DND-41 (cell line): Measurements from ENCODE around the gene ZNF521.

Source experiments
- ATAC-seq: fragments of 200-7000 bp; cut with Tn5 transposase; 3 replicates; pipeline ENCODE4 v1.9.1; 2021; ENCODE audit warnings: low read depth; ENCODE audit not compliant: insufficient read depth
- DNase-seq: peaks from one replicate; pipeline ENCODE4 v3.0.0-alpha.2; 2020
- H2AFZ ChIP-seq: 2 replicates; pipeline ENCODE4 v1.6.0; 2012; ENCODE audit warnings: low read depth, low read length
- H3K27ac ChIP-seq: 2 replicates; pipeline ENCODE4 v1.5.1; 2012; ENCODE audit warnings: low read length, inconsistent platforms
- H3K27me3 ChIP-seq: fragments of 200-600 bp; sonication (generic); 2 replicates; pipeline ENCODE4 v1.6.0; 2012; ENCODE audit warnings: low read length, mild to moderate bottlenecking, inconsistent platforms; ENCODE audit not compliant: insufficient read depth, poor library complexity
- H3K36me3 ChIP-seq: 2 replicates; pipeline ENCODE4 v1.5.1; 2012; ENCODE audit warnings: low read length, inconsistent platforms; ENCODE audit not compliant: insufficient read depth
- H3K4me1 ChIP-seq: 2 replicates; pipeline ENCODE4 v1.5.1; 2012; ENCODE audit warnings: mild to moderate bottlenecking, low read length; ENCODE audit not compliant: insufficient read depth
- H3K4me2 ChIP-seq: 2 replicates; pipeline ENCODE4 v1.6.0; 2012; ENCODE audit warnings: mild to moderate bottlenecking, moderate library complexity, low read length, inconsistent platforms; ENCODE audit not compliant: insufficient read depth
- H3K4me3 ChIP-seq, 2 experiments: fragments of 200-600 bp in 1 of 2; shearing (Covaris generic) in 1 of 2; 2 replicates each; pipeline ENCODE4 v1.5.1; 2012 to 2016; ENCODE audit warnings: inconsistent platforms in 2 of 2, low read length in 2 of 2, mild to moderate bottlenecking in 2 of 2, low read depth in 1 of 2, moderate library complexity in 1 of 2
- H3K79me2 ChIP-seq: 2 replicates; pipeline ENCODE4 v1.6.0; 2012; ENCODE audit warnings: low read length, inconsistent platforms; ENCODE audit not compliant: insufficient read depth
- H3K9ac ChIP-seq: 2 replicates; pipeline ENCODE4 v1.6.0; 2012; ENCODE audit warnings: low read depth, mild to moderate bottlenecking, inconsistent platforms, low read length, moderate library complexity
- H3K9me3 ChIP-seq: 2 replicates; pipeline ENCODE4 v1.5.1; 2012; ENCODE audit warnings: low read length, moderate library complexity, mild to moderate bottlenecking, inconsistent platforms; ENCODE audit not compliant: insufficient read depth, severe bottlenecking
- H4K20me1 ChIP-seq: 2 replicates; pipeline ENCODE4 v1.6.0; 2012; ENCODE audit warnings: low read length; ENCODE audit not compliant: insufficient read depth
- EZH2 ChIP-seq: IDR thresholded peaks from 3 replicates; pipeline ENCODE4 v1.6.1; 2012; ENCODE audit warnings: borderline replicate concordance, low read depth, mild to moderate bottlenecking, moderate library complexity, low read length, inconsistent platforms; ENCODE audit not compliant: severe bottlenecking
- TF ChIP-seq, protein P1 (sequence below): IDR thresholded peaks from 2 replicates; pipeline ENCODE4 v1.5.1; 2012; ENCODE audit warnings: borderline replicate concordance, low read length, moderate library complexity, mild to moderate bottlenecking; ENCODE audit not compliant: poor library complexity, severe bottlenecking; ENCODE audit errors: extremely low read depth

ZNF521 gene

DNA sequence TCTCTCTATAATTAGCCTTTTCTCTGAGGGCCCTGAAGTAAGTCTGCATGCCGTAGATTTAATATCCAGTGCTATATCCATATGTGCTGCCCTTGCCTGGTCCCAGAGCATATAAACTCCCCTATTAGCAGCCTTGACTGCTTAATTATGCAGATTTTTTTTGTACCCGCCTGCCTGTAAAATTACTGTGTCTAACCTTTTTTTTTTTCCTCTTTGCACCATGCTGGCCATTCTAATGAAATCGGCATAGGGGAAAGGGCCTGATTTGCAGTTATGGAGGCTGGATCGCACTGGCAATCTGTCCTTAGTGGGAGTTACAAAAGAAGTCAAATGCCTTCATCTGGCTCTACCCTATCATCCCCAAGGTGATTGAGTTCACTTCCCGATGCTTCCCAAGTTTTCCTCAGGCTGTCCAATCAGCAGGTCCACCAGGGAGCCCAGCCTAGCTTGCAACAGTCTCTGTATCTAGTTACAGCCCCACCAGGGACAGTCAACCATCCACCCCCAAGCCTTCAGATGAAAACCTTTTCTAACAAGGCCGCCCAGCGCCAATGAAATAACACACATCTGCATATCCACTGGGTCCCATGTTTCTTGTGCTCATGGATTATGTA is 239.0 kb downstream of the ZNF521 start:
- TF ChIP-seq, protein P1, sequence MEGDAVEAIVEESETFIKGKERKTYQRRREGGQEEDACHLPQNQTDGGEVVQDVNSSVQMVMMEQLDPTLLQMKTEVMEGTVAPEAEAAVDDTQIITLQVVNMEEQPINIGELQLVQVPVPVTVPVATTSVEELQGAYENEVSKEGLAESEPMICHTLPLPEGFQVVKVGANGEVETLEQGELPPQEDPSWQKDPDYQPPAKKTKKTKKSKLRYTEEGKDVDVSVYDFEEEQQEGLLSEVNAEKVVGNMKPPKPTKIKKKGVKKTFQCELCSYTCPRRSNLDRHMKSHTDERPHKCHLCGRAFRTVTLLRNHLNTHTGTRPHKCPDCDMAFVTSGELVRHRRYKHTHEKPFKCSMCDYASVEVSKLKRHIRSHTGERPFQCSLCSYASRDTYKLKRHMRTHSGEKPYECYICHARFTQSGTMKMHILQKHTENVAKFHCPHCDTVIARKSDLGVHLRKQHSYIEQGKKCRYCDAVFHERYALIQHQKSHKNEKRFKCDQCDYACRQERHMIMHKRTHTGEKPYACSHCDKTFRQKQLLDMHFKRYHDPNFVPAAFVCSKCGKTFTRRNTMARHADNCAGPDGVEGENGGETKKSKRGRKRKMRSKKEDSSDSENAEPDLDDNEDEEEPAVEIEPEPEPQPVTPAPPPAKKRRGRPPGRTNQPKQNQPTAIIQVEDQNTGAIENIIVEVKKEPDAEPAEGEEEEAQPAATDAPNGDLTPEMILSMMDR, result no peak
- no peak for TF ChIP-seq EZH2
- no peaks in the 10 kb centered on the region for H4K20me1 ChIP-seq
- no peak for ATAC-seq
- no peak overlapping the region for H3K27ac ChIP-seq
- H3K27me3 ChIP-seq, result no peaks in the 10 kb centered on the region
- no peak overlapping the region for H3K9ac ChIP-seq
- H3K36me3 ChIP-seq, result no peaks in the 10 kb centered on the region
- H3K9me3 ChIP-seq, result no peaks in the 10 kb centered on the region
- H2AFZ ChIP-seq, result no peak overlapping the region
- H3K4me2 ChIP-seq, result no peak overlapping the region
- DNase-seq, result no peak
- no peaks in the 10 kb centered on the region for H3K4me1 ChIP-seq
- no peak overlapping the region for H3K4me3 ChIP-seq
- no peaks in the 10 kb centered on the region for H3K79me2 ChIP-seq

DNA sequence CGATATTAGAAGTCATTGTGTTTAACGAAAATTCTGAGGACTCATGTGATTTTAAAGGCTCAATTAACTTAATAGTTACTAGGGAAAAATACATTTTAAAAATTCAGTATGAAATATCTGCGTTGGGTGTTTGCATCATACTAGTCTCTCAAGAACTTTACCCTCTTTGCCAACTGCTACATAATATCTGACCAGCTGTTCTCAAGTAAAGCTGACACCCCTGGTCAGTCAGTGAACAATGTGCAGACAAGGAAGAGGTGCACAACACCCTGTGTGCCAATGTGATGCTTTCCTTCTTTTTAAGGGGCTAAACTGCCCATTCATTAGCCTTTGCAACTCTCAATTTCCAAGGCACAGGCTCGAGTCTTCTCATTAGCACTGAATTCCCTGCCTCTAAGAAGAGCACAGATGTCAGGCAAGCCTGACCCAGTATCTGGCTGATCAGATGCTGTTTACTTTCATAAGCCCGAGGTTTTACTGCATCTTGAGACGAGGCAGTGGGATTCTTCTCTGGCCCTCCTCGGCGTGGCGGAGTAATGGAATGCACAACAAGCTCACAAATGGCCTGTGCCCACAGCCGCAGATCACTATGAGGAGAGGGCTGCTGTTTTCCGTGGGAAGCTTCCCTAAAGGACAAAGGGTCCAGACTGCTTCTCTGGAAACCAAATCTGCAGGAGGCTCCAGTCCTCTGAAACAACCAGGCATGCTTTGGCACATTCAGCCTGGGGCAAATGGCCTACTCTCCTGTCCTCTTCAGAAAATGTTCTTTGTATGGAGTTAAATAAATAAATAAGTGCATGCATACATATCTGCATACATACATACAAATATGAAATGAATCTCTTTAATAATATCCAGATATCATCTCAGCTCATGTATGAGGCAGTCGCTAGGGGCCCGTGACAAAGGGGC is 240.3 kb downstream of the ZNF521 start:
- no peak overlapping the region for H2AFZ ChIP-seq
- TF ChIP-seq EZH2, result no peak
- TF ChIP-seq, protein P1, result no peak
- H3K4me2 ChIP-seq, result no peak overlapping the region
- DNase-seq (no peak), ATAC-seq (no peak)
- no peaks in the 10 kb centered on the region for H3K9me3 ChIP-seq
- no peak overlapping the region for H3K4me3 ChIP-seq
- no peaks in the 10 kb centered on the region for H3K4me1 ChIP-seq
- H4K20me1 ChIP-seq, result no peaks in the 10 kb centered on the region
- no peaks in the 10 kb centered on the region for H3K27me3 ChIP-seq
- no peak overlapping the region for H3K9ac ChIP-seq
- no peaks in the 10 kb centered on the region for H3K36me3 ChIP-seq
- no peak overlapping the region for H3K27ac ChIP-seq
- H3K79me2 ChIP-seq, result no peaks in the 10 kb centered on the region

DNA sequence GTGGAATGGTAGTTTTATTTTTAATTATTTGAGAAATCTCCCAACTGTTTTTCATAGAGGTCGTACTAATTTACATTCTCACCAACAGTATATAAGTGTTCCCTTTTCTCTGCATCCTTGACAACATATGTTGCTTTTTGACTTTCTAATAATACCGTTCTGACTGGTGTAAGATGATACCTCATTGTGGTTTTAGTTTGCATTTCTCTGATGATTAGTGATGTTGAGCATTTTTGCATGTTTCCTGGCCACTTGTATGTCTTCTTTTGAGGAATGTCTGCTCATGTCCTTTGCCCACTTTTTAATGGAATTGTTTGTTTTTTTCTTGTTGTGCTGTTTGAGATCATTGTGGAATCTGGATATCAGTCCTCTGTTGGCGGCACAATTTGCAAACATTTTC is 242.5 kb downstream of the ZNF521 start:
- H2AFZ ChIP-seq, result no peak overlapping the region
- H3K4me3 ChIP-seq, result no peak overlapping the region
- no peaks in the 10 kb centered on the region for H4K20me1 ChIP-seq
- ATAC-seq (no peak), DNase-seq (no peak)
- no peak overlapping the region for H3K4me2 ChIP-seq
- H3K9me3 ChIP-seq, result no peaks in the 10 kb centered on the region
- no peak overlapping the region for H3K9ac ChIP-seq
- TF ChIP-seq EZH2, result no peak
- TF ChIP-seq, protein P1, result no peak
- no peaks in the 10 kb centered on the region for H3K4me1 ChIP-seq
- H3K27me3 ChIP-seq, result no peaks in the 10 kb centered on the region
- H3K79me2 ChIP-seq, result no peaks in the 10 kb centered on the region
- no peaks in the 10 kb centered on the region for H3K36me3 ChIP-seq
- H3K27ac ChIP-seq, result no peak overlapping the region
